Measurements from ENCODE around the gene CCRL2.

CCRL2 gene, protein sequence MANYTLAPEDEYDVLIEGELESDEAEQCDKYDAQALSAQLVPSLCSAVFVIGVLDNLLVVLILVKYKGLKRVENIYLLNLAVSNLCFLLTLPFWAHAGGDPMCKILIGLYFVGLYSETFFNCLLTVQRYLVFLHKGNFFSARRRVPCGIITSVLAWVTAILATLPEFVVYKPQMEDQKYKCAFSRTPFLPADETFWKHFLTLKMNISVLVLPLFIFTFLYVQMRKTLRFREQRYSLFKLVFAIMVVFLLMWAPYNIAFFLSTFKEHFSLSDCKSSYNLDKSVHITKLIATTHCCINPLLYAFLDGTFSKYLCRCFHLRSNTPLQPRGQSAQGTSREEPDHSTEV

DNA sequence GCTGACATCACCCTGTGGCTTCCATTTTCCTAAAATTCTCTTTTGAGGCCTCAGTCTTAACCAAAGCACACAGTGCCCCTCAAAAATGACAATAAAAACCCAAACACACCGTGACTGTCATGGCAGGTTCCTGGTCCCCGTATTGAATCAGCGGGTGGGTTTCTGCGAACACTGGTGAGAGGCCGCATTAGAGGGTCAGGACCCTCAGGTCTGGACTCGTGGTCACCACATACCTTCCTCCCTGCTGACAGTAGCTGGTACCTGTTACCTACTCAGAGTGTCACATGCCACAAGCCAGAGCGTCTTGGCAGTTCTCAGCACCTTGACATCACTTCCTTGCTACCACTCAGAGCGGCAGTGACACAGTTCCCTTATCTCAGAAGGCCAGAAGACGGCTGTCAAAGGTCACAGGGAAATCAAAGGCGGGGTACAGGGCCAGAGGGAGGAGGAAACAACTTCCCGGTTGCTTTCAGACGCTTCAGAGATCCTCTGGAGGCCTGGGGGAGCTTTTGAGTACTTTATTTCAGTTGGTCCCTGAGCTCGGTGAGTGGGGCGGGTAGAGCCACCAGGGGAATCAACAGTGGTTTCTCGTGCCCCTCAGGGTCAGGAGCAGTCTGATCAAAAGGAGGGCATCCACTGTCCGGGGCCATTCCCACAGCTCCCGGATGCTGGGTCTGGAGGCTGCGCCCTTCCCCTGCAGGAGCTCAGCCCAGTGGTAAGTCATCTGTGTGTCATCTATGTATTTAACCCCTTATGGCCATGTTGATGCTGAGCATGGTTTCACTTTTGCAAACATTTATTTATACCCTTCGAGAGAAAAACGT is at the start of gene CCRL2, which contains the start of gene CCR5AS:
Gene CCRL2, plus strand, starts transcription at position 472 of the 824 bp plus-strand sequence. CDS start 821 bp downstream, outside the sequence.
Gene CCR5AS, minus strand, starts transcription at position 279 of the 824 bp plus-strand sequence.
- no peaks in the 10 kb centered on the region for H3K36me3 ChIP-seq (ENCODE audit: control insufficient read depth, insufficient read depth, low read length)
- no peaks in the 10 kb centered on the region for H3K4me1 ChIP-seq
- H3K4me2 ChIP-seq (ENCODE audit: low read length) = no peak within 1 kb of the TSS
- no peak within 1 kb of the TSS for H3K4me3 ChIP-seq (ENCODE audit: low read depth, low read length)
- no peaks in the 10 kb centered on the region for H3K79me2 ChIP-seq
- peak within 1 kb of the TSS; percentile 72 for H3K27ac ChIP-seq
- no peaks in the 10 kb centered on the region for H3K27me3 ChIP-seq (ENCODE audit: control insufficient read depth, insufficient read depth, low read length)
- TF ChIP-seq, protein P1, sequence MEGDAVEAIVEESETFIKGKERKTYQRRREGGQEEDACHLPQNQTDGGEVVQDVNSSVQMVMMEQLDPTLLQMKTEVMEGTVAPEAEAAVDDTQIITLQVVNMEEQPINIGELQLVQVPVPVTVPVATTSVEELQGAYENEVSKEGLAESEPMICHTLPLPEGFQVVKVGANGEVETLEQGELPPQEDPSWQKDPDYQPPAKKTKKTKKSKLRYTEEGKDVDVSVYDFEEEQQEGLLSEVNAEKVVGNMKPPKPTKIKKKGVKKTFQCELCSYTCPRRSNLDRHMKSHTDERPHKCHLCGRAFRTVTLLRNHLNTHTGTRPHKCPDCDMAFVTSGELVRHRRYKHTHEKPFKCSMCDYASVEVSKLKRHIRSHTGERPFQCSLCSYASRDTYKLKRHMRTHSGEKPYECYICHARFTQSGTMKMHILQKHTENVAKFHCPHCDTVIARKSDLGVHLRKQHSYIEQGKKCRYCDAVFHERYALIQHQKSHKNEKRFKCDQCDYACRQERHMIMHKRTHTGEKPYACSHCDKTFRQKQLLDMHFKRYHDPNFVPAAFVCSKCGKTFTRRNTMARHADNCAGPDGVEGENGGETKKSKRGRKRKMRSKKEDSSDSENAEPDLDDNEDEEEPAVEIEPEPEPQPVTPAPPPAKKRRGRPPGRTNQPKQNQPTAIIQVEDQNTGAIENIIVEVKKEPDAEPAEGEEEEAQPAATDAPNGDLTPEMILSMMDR (IDR thresholded peaks at IDR 0.05) = no peak
- H3K9me3 ChIP-seq (ENCODE audit: control insufficient read depth, low read length) = no peaks in the 10 kb centered on the region
- H2AFZ ChIP-seq = no peak within 1 kb of the TSS
- H3K9ac ChIP-seq = no peak within 1 kb of the TSS

DNA sequence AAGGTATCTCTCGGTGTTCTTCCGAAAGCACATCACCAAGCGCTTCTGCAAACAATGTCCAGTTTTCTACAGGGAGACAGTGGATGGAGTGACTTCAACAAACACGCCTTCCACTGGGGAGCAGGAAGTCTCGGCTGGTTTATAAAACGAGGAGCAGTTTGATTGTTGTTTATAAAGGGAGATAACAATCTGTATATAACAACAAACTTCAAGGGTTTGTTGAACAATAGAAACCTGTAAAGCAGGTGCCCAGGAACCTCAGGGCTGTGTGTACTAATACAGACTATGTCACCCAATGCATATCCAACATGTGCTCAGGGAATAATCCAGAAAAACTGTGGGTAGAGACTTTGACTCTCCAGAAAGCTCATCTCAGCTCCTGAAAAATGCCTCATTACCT is 48.6 kb upstream of the CCRL2 start:
- no peaks in the 10 kb centered on the region for H3K27me3 ChIP-seq (ENCODE audit: control insufficient read depth, insufficient read depth, low read length)
- H2AFZ ChIP-seq = no peak overlapping the region
- TF ChIP-seq, protein P1 (IDR thresholded peaks at IDR 0.05) = no peak
- no peak overlapping the region for H3K9ac ChIP-seq
- H3K36me3 ChIP-seq (ENCODE audit: control insufficient read depth, insufficient read depth, low read length) = no peaks in the 10 kb centered on the region
- no peak overlapping the region for H3K27ac ChIP-seq
- no peaks in the 10 kb centered on the region for H3K4me1 ChIP-seq
- H3K9me3 ChIP-seq (ENCODE audit: control insufficient read depth, low read length) = no peaks in the 10 kb centered on the region
- no peak overlapping the region for H3K4me3 ChIP-seq (ENCODE audit: low read depth, low read length)
- no peaks in the 10 kb centered on the region for H3K79me2 ChIP-seq
- no peak overlapping the region for H3K4me2 ChIP-seq (ENCODE audit: low read length)

DNA sequence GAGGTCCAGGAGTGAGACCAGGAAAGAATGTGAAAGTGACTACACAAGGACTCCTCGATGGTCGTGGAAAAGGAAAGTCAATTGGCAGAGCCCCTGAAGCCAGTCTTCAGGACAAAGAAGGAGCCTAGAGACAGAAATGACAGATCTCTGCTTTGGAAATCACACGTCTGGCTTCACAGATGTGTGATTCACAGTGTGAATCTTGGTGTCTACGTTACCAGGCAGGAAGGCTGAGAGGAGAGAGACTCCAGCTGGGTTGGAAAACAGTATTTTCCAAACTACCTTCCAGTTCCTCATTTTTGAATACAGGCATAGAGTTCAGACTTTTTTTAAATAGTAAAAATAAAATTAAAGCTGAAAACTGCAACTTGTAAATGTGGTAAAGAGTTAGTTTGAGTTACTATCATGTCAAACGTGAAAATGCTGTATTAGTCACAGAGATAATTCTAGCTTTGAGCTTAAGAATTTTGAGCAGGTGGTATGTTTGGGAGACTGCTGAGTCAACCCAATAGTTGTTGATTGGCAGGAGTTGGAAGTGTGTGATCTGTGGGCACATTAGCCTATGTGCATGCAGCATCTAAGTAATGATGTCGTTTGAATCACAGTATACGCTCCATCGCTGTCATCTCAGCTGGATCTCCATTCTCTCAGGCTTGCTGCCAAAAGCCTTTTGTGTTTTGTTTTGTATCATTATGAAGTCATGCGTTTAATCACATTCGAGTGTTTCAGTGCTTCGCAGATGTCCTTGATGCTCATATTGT is 47.1 kb upstream of the CCRL2 start:
- no peak overlapping the region for H3K4me2 ChIP-seq (ENCODE audit: low read length)
- H3K9me3 ChIP-seq (ENCODE audit: control insufficient read depth, low read length) = no peaks in the 10 kb centered on the region
- no peak overlapping the region for H3K4me3 ChIP-seq (ENCODE audit: low read depth, low read length)
- no peaks in the 10 kb centered on the region for H3K79me2 ChIP-seq
- no peaks in the 10 kb centered on the region for H3K36me3 ChIP-seq (ENCODE audit: control insufficient read depth, insufficient read depth, low read length)
- H3K27ac ChIP-seq = no peak overlapping the region
- no peaks in the 10 kb centered on the region for H3K27me3 ChIP-seq (ENCODE audit: control insufficient read depth, insufficient read depth, low read length)
- TF ChIP-seq, protein P1 (IDR thresholded peaks at IDR 0.05) = no peak
- H3K9ac ChIP-seq = no peak overlapping the region
- H3K4me1 ChIP-seq = no peaks in the 10 kb centered on the region
- H2AFZ ChIP-seq = no peak overlapping the region

DNA sequence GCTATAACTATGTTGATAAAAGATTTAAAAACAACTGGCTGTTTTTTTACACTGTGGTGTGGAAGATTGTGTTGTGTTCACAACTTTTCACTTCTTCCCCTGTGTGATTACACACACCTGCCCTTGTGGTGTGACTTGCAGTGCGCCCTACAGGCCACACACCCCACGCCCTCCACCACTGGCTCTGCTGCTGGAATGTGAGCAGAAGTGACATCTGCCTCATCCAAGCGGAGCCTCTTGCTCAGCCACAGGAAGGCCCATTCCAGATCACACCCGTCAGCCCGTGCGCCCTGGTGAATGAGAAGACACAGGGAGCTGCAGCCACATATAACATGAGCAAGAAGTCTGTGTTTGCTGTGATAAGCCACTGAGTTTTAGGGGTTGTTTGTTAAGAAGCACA is 46.2 kb upstream of the CCRL2 start:
- Histone ChIP-seq H3K36me3 (ENCODE audit: control insufficient read depth, insufficient read depth, low read length) (no peaks in the 10 kb centered on the region), H3K79me2 (no peaks in the 10 kb centered on the region), H3K4me2 (ENCODE audit: low read length) (no peak overlapping the region), H3K27me3 (ENCODE audit: control insufficient read depth, insufficient read depth, low read length) (no peaks in the 10 kb centered on the region), H3K9me3 (ENCODE audit: control insufficient read depth, low read length) (no peaks in the 10 kb centered on the region), H3K9ac (no peak overlapping the region), H3K4me1 (no peaks in the 10 kb centered on the region), H3K4me3 (ENCODE audit: low read depth, low read length) (no peak overlapping the region), H3K27ac (no peak overlapping the region), H2AFZ (no peak overlapping the region)
- TF ChIP-seq, protein P1 (IDR thresholded peaks at IDR 0.05) = no peak
